ENCODE data around the gene ANKRD13C. TPM values are rescaled to one million over a fixed set of nuclear protein-coding genes. Genes with fewer than 3 reads are reported as not detected.

The ANKRD13C gene
- total RNA-seq, 1 experiment from 2014 or later, result 24.3 TPM

- Histone ChIP-seq H3F3A (ENCODE audit: insufficient read depth, low read depth) (no peaks in the 10 kb centered on the region), H3K4me3 (no peak overlapping the region), H3K27ac (no peak overlapping the region), H3K4me2 (no peak overlapping the region), H3K79me2 (ENCODE audit: low read depth) (no peaks in the 10 kb centered on the region), H3K9me3 (ENCODE audit: insufficient read depth, low read depth) (0 out of 2 replicates have a peak, but pooled peaks cover 5% of the 10 kb centered on the region), H3K4me1 (replicated peaks; ENCODE audit: insufficient read depth) (no peaks in the 10 kb centered on the region), H3K36me3 (ENCODE audit: low read depth) (no peaks in the 10 kb centered on the region; the same call in 1 of the 2 replicates), H2AFZ (no peak overlapping the region), H3K27me3 (ENCODE audit: insufficient read depth, low read depth) (no peaks in the 10 kb centered on the region), H3K9me2 (ENCODE audit: insufficient read depth) (no peaks in the 10 kb centered on the region), H4K20me1 (ENCODE audit: insufficient read depth) (no peaks in the 10 kb centered on the region)
- ChIA-PET POLR2A (ENCODE audit: unreplicated experiment) (no interaction called here), CTCF (no interaction called here)
- intact Hi-C loops (cut with micrococcal nuclease; ENCODE audit: unreplicated experiment), result no loop called here
- TF ChIP-seq EZH2 (IDR thresholded peaks at IDR 0.05; ENCODE audit: low read depth) (no peak), CTCF (conservative IDR thresholded peaks at IDR 0.05) (no peak)
- DNase-seq, result no peak
- no TSS peak for BruUV-seq (replicated peaks)
These were observed 88.6 kb downstream of the ANKRD13C start for GRCh38 chr1:70265946-70266345.

- no peak for DNase-seq
- H2AFZ ChIP-seq, result no peak overlapping the region
- H3K9me2 ChIP-seq (ENCODE audit: insufficient read depth), result no peaks in the 10 kb centered on the region
- TF ChIP-seq EZH2 (IDR thresholded peaks at IDR 0.05; ENCODE audit: low read depth) (no peak), CTCF (conservative IDR thresholded peaks at IDR 0.05) (no peak)
- H3K36me3 ChIP-seq (ENCODE audit: low read depth), result no peaks in the 10 kb centered on the region; the same call in 1 of the 2 replicates
- H3K79me2 ChIP-seq (ENCODE audit: low read depth), result no peaks in the 10 kb centered on the region
- no peak overlapping the region for H3K27ac ChIP-seq
- no peaks in the 10 kb centered on the region for H3F3A ChIP-seq (ENCODE audit: insufficient read depth, low read depth)
- intact Hi-C loops (cut with micrococcal nuclease; ENCODE audit: unreplicated experiment), result no loop called here
- H3K4me3 ChIP-seq, result no peak overlapping the region
- 0 out of 2 replicates have a peak, but pooled peaks cover 5% of the 10 kb centered on the region for H3K9me3 ChIP-seq (ENCODE audit: insufficient read depth, low read depth)
- no TSS peak for BruUV-seq (replicated peaks)
- CTCF ChIA-PET, result no interaction called here
- H3K27me3 ChIP-seq (ENCODE audit: insufficient read depth, low read depth), result no peaks in the 10 kb centered on the region
- H3K4me2 ChIP-seq, result no peak overlapping the region
- H3K4me1 ChIP-seq (replicated peaks; ENCODE audit: insufficient read depth), result no peaks in the 10 kb centered on the region
- POLR2A ChIA-PET (ENCODE audit: unreplicated experiment), result no interaction called here
- H4K20me1 ChIP-seq (ENCODE audit: insufficient read depth), result no peaks in the 10 kb centered on the region
These were observed 89.7 kb downstream of the ANKRD13C start for GRCh38 chr1:70264839-70265238.

GRCh38 chr1:70256664-70257063, 97.9 kb downstream of the ANKRD13C start:
- no peaks in the 10 kb centered on the region for H3K79me2 ChIP-seq (ENCODE audit: low read depth)
- no peaks in the 10 kb centered on the region for H3K9me2 ChIP-seq (ENCODE audit: insufficient read depth)
- no peaks in the 10 kb centered on the region for H3K4me1 ChIP-seq (replicated peaks; ENCODE audit: insufficient read depth)
- CTCF ChIA-PET, result no interaction called here
- POLR2A ChIA-PET (ENCODE audit: unreplicated experiment), result interaction anchor here (0.6 kb wide), 1 partner anchor 153 kb away, joined by 11 read pairs; no protein-coding TSS in a partner anchor
- TF ChIP-seq EZH2 (IDR thresholded peaks at IDR 0.05; ENCODE audit: low read depth), result no peak
- TF ChIP-seq CTCF (conservative IDR thresholded peaks at IDR 0.05), result no peak
- no peaks in the 10 kb centered on the region for H3K9me3 ChIP-seq (ENCODE audit: insufficient read depth, low read depth)
- intact Hi-C loops (cut with micrococcal nuclease; ENCODE audit: unreplicated experiment), result no loop called here
- no peak overlapping the region for H3K4me2 ChIP-seq
- H3K36me3 ChIP-seq (ENCODE audit: low read depth), result peaks cover 7% of the 10 kb centered on the region; the same call in 1 of the 2 replicates
- H2AFZ ChIP-seq, result no peak overlapping the region
- no TSS peak for BruUV-seq (replicated peaks)
- no peak overlapping the region for H3K27ac ChIP-seq
- H3K27me3 ChIP-seq (ENCODE audit: insufficient read depth, low read depth), result no peaks in the 10 kb centered on the region
- H4K20me1 ChIP-seq (ENCODE audit: insufficient read depth), result no peaks in the 10 kb centered on the region
- no peak overlapping the region for H3K4me3 ChIP-seq
- DNase-seq, result no peak
- peaks cover 29% of the 10 kb centered on the region for H3F3A ChIP-seq (ENCODE audit: insufficient read depth, low read depth)

Data from PC-9 (cell line).